GM12801 (cell line): Measurements from ENCODE around the gene MAMLD1.

Source experiments
- CTCF ChIP-seq: IDR thresholded peaks from one replicate; pipeline ENCODE4 v1.5.1; 2011; ENCODE audit warnings: control low read depth; ENCODE audit not compliant: insufficient read length; ENCODE audit errors: extremely low read depth

Gene MAMLD1

GRCh38 chrX:150460063-150460462 lies 96.9 kb downstream of the MAMLD1 start:
- no peak for TF ChIP-seq CTCF

DNA sequence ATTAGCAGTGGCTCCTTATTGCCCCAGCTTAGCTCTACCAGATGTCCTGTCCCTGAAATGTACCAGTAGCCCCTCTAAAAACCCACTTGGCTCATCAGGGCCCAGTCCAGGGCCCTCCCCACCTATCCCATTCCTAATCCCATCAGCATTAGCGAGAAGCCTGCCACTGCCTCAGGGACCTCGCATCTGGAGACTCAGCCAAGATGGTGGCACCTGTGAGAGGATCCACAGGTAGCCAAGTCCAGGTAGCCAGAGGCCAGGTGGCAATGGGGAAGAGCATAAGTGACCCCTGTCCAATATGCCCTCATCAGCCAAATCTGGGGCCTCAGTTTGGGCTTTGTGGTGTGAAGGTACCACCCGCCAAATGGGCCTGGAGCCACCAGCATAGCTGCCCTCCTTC lies 97.7 kb downstream of the MAMLD1 start:
- TF ChIP-seq CTCF = no peak

- TF ChIP-seq CTCF = no peak
Measured at GRCh38 chrX:150463566-150463965, 100.4 kb downstream of the MAMLD1 start.

DNA sequence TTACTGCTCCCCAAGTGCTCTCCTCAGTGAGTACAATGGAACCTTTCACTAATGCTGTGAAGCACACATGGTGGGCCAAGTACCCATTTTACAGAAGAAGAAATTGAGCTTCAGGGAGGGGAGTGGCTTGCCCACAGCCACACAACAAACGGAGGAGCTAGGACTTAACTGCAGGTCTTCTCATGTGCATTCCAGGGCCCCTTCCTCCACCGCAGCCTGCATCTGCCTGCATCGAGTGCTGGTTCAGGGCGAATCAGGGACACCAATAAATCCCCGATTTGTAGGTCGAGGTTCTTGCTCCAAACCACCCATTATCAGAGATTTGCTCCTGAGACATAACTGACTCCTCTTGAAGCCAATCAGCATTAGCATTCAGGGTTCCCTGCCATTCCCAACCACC lies 100.9 kb downstream of the MAMLD1 start:
- no peak for TF ChIP-seq CTCF

- no peak for TF ChIP-seq CTCF
Measured at GRCh38 chrX:150465326-150465725, 102.2 kb downstream of the MAMLD1 start.

GRCh38 chrX:150465881-150466775 lies 103.0 kb downstream of the MAMLD1 start:
- TF ChIP-seq CTCF = no peak

DNA sequence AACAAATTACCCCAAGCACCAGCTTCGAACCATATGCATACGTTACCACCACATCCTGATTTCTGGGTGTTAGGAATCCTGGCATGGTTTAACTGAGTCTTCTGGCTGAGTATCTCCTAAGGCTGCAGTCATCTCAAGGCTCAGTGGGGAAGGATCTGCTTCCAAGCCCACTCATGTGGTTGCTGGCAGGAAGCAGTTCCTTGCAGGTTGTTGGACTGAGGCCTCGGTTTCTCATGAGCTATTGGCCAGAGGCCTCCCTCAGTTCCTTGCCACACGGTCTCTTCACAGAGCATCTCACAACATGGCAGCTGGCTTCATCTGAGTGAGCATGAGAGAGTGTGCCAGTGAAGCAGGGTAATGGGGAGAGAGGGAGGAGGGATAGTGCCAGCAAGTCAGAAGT lies 109.2 kb downstream of the MAMLD1 start:
- no peak for TF ChIP-seq CTCF

GRCh38 chrX:150473371-150473770 lies 110.3 kb downstream of the MAMLD1 start:
- TF ChIP-seq CTCF = no peak
